ENCODE data around the gene BHLHA9.
"Not testable (repeated sequence)": the region's sequence is repeated elsewhere in the genome, so short reads cannot be mapped to it uniquely, and the experiment has no call there.

Gene BHLHA9

GRCh38 chr17:1302761-1303160, 32.5 kb downstream of the BHLHA9 start:
- DNase-seq: no peak

- DNase-seq: no peak
Observed at GRCh38 chr17:1304522-1304921, 34.3 kb downstream of the BHLHA9 start.

- DNase-seq: no peak
Observed at GRCh38 chr17:1304962-1305563, 34.8 kb downstream of the BHLHA9 start.

- DNase-seq: not testable (repeated sequence)
Observed at GRCh38 chr17:1307829-1308228, 37.6 kb downstream of the BHLHA9 start.

GRCh38 chr17:1312261-1312870, 42.1 kb downstream of the BHLHA9 start:
- no peak for DNase-seq

GRCh38 chr17:1313270-1314005, 43.2 kb downstream of the BHLHA9 start:
- no peak for DNase-seq

GRCh38 chr17:1315409-1315808, 45.2 kb downstream of the BHLHA9 start:
- no peak for DNase-seq

- no peak for DNase-seq
Observed at GRCh38 chr17:1315891-1316403, 45.7 kb downstream of the BHLHA9 start.
